Osteoblast (primary cell): ENCODE measurements around the gene JPT2. TPM values are rescaled to one million over a fixed set of nuclear protein-coding genes. Genes with fewer than 3 reads are reported as not detected.
A peak's percentile ranks its signal among the peaks of the same experiment; 100 is the strongest.

Experiments used
- DNase-seq: peaks from one replicate; pipeline ENCODE4 v3.0.0; 2011; ENCODE audit warnings: low spot score, mixed read lengths; ENCODE audit not compliant: insufficient read length; ENCODE audit errors: missing footprints
- H2AFZ ChIP-seq: 2 replicates; pipeline ENCODE4 v1.6.0; 2011; ENCODE audit warnings: mild to moderate bottlenecking, low read length
- H3K27ac ChIP-seq: 2 replicates; pipeline ENCODE4 v1.5.1; 2011; ENCODE audit warnings: mild to moderate bottlenecking, low read depth, low read length, moderate library complexity
- H3K27me3 ChIP-seq: 2 replicates; pipeline ENCODE4 v1.6.0; 2012; ENCODE audit warnings: mild to moderate bottlenecking, control low read depth, inconsistent platforms, low read length, moderate library complexity; ENCODE audit not compliant: insufficient read depth
- H3K36me3 ChIP-seq: 2 replicates; pipeline ENCODE4 v1.5.1; 2011; ENCODE audit warnings: mild to moderate bottlenecking, low read length, control low read depth, moderate library complexity; ENCODE audit not compliant: insufficient read depth
- H3K4me1 ChIP-seq: 2 replicates; pipeline ENCODE4 v1.5.1; 2011; ENCODE audit warnings: mild to moderate bottlenecking, low read length, control low read depth, moderate library complexity; ENCODE audit not compliant: insufficient read depth
- H3K4me2 ChIP-seq: 2 replicates; pipeline ENCODE4 v1.6.0; 2011; ENCODE audit warnings: mild to moderate bottlenecking, low read length; ENCODE audit not compliant: insufficient read depth
- H3K4me3 ChIP-seq: fragments of 200-600 bp; sonication (generic); 3 replicates; pipeline ENCODE4 v1.5.1; 2012; ENCODE audit warnings: mild to moderate bottlenecking, low read length, inconsistent platforms; ENCODE audit not compliant: insufficient read depth
- H3K79me2 ChIP-seq: 2 replicates; pipeline ENCODE4 v1.6.0; 2012; ENCODE audit warnings: mild to moderate bottlenecking, low read length, control low read depth, inconsistent platforms; ENCODE audit not compliant: insufficient read depth
- H3K9me3 ChIP-seq: 2 replicates; pipeline ENCODE4 v1.5.1; 2011; ENCODE audit warnings: low read depth, low read length, control low read depth
- H4K20me1 ChIP-seq: 2 replicates; pipeline ENCODE4 v1.6.0; 2012; ENCODE audit warnings: mild to moderate bottlenecking, low read length, control low read depth; ENCODE audit not compliant: insufficient read depth
- CTCF ChIP-seq: IDR thresholded peaks from 2 replicates; pipeline ENCODE4 v1.5.1; 2011; ENCODE audit warnings: mild to moderate bottlenecking, low read depth, low read length, moderate library complexity; ENCODE audit errors: extremely low read depth
- total RNA-seq: library from RNA; depleted of rRNA; stranded (reverse); fragments of >200 nt; gene quantifications from 2 replicates; pipeline ENCODE4 v1.2.3, GENCODE V29; 2012

Gene JPT2
- total RNA-seq, 1 donor: 22.8 TPM

- DNase-seq: peak; percentile 71
- H3K4me2 ChIP-seq: peak overlapping the region; percentile 91
- H3K9me3 ChIP-seq: no peaks in the 10 kb centered on the region
- no peaks in the 10 kb centered on the region for H3K36me3 ChIP-seq
- H3K4me1 ChIP-seq: peaks cover 34% of the 10 kb centered on the region
- peaks cover 57% of the 10 kb centered on the region for H4K20me1 ChIP-seq
- no peak for TF ChIP-seq CTCF
- peak overlapping the region; percentile 97 for H3K4me3 ChIP-seq
- H3K27me3 ChIP-seq: no peaks in the 10 kb centered on the region
- H2AFZ ChIP-seq: no peak overlapping the region
- peak overlapping the region; percentile 54 for H3K27ac ChIP-seq
- H3K79me2 ChIP-seq: peaks cover 72% of the 10 kb centered on the region
Observed at GRCh38 chr16:1708083-1708767, 30.1 kb downstream of the JPT2 start.

- H4K20me1 ChIP-seq: peaks cover 62% of the 10 kb centered on the region
- peaks cover 78% of the 10 kb centered on the region for H3K79me2 ChIP-seq
- DNase-seq: peak; percentile 92
- H2AFZ ChIP-seq: no peak overlapping the region
- no peaks in the 10 kb centered on the region for H3K27me3 ChIP-seq
- peaks cover 35% of the 10 kb centered on the region for H3K4me1 ChIP-seq
- H3K36me3 ChIP-seq: no peaks in the 10 kb centered on the region
- H3K9me3 ChIP-seq: no peaks in the 10 kb centered on the region
- no peak for TF ChIP-seq CTCF
- H3K27ac ChIP-seq: peak overlapping the region; percentile 54
- H3K4me3 ChIP-seq: peak overlapping the region; percentile 10
- H3K4me2 ChIP-seq: peak overlapping the region; percentile 91
Observed at GRCh38 chr16:1708768-1709180, 30.7 kb downstream of the JPT2 start.

DNA sequence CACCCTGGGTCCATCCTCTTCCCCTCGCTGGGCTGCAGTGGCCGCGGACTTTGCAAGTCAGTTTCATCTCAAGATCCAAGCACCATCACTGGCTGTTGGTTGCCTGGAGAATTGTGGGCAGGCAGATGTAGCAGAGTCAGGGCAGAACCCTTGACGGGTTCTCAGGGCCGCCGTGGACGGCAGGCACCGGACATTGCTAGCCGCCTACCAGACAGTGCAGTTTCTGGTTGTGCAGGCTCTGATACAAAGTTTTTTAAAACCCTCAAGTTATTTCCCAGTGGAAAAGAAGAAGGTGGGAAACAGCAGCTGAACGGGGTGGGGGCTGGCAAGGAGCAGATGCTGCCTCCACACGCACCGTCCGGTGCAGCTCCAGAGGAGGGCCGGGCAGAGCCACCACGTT, 31.3 kb downstream of the JPT2 start:
- Histone ChIP-seq H3K27ac (no peak overlapping the region), H3K79me2 (peaks cover 82% of the 10 kb centered on the region), H3K27me3 (no peaks in the 10 kb centered on the region), H2AFZ (no peak overlapping the region), H3K4me2 (peak overlapping the region; percentile 91), H3K36me3 (no peaks in the 10 kb centered on the region), H3K4me3 (no peak overlapping the region), H3K9me3 (no peaks in the 10 kb centered on the region), H3K4me1 (peaks cover 35% of the 10 kb centered on the region), H4K20me1 (peaks cover 68% of the 10 kb centered on the region)
- no peak for DNase-seq
- TF ChIP-seq CTCF: no peak

DNA sequence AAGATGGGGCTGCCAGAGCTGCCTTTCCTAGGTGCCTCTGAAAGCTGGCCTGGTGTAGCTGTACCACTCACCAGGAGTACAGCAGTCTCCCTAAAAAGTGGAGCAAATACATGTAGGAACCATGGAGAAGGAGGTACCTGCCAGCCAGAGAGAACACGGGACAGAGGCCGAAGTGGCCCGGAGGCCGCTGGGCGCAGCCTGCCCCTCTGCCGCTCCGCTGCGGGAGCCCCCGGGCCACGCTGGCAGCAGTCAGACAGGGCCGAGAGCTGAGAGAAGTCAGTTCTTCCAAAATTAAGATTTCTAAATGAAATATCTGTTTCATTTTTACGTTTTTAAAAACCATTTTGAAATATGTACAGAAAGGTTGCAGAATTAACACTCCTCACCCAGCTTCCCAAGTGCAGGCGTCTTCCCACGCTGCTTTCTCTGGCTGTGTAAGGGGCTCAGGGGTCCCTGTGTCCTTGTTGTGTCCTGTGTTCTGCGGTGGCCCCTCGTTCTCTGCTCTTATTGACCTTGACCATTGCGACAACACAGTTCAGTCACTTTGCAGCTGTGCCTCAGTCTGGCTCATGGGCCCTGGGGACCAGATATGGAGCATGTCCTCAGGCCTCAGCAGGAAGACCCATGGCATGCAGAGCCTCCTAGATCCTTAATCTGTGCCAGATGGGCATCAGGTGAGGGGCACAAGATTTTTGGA, 32.9 kb downstream of the JPT2 start:
- no peak overlapping the region for H3K4me2 ChIP-seq
- peaks cover 82% of the 10 kb centered on the region for H4K20me1 ChIP-seq
- no peaks in the 10 kb centered on the region for H3K9me3 ChIP-seq
- no peaks in the 10 kb centered on the region for H3K36me3 ChIP-seq
- peaks cover 95% of the 10 kb centered on the region for H3K79me2 ChIP-seq
- H3K4me3 ChIP-seq: no peak overlapping the region
- TF ChIP-seq CTCF: no peak
- no peak overlapping the region for H3K27ac ChIP-seq
- H3K4me1 ChIP-seq: peaks cover 35% of the 10 kb centered on the region
- H3K27me3 ChIP-seq: no peaks in the 10 kb centered on the region
- peak; percentile 77 for DNase-seq
- no peak overlapping the region for H2AFZ ChIP-seq
